Aorta (tissue), 5 donors: ENCODE measurements around the gene TMEM140. TPM values are rescaled to one million over a fixed set of nuclear protein-coding genes. Genes with fewer than 3 reads are reported as not detected.

Source experiments
- ATAC-seq: fragments of 200-7000 bp; cut with Tn5 transposase; one replicate; pipeline ENCODE4 v1.9.1; 2022; ENCODE audit warnings: moderate library complexity; ENCODE audit not compliant: low FRiP score
- DNase-seq, 2 donors: peaks; one replicate each; pipeline ENCODE4 v3.0.0-alpha.2; 2020
- H3K27ac ChIP-seq, 2 donors: one replicate each; pipeline ENCODE4 v1.5.1; 2013; ENCODE audit warnings: low read length in 2 of 2, mild to moderate bottlenecking in 2 of 2, moderate library complexity in 2 of 2, control low read depth in 1 of 2, inconsistent platforms in 1 of 2, low read depth in 1 of 2
- H3K27me3 ChIP-seq, 2 donors: one replicate each; pipeline ENCODE4 v1.6.1; 2013; ENCODE audit warnings: control low read depth in 1 of 2, low read length in 1 of 2, mild to moderate bottlenecking in 1 of 2, moderate library complexity in 1 of 2; ENCODE audit not compliant: insufficient read depth in 2 of 2, control insufficient read depth in 1 of 2
- H3K36me3 ChIP-seq, 2 donors: one replicate each; pipeline ENCODE4 v1.6.1; 2013; ENCODE audit warnings: control low read depth in 1 of 2, low read length in 1 of 2, mild to moderate bottlenecking in 1 of 2; ENCODE audit not compliant: insufficient read depth in 2 of 2, control insufficient read depth in 1 of 2
- H3K4me1 ChIP-seq, 2 donors: one replicate each; pipeline ENCODE4 v1.6.1; 2013; ENCODE audit warnings: low read length in 2 of 2, control low read depth in 1 of 2, mild to moderate bottlenecking in 1 of 2, moderate library complexity in 1 of 2; ENCODE audit not compliant: insufficient read depth in 2 of 2, control insufficient read depth in 1 of 2
- H3K4me3 ChIP-seq, 2 donors: one replicate each; pipeline ENCODE4 v1.5.1; 2013; ENCODE audit warnings: low read length in 2 of 2, control low read depth in 1 of 2, mild to moderate bottlenecking in 1 of 2
- H3K9me3 ChIP-seq: one replicate; pipeline ENCODE4 v1.6.1; 2013; ENCODE audit warnings: mild to moderate bottlenecking, low read length; ENCODE audit not compliant: control insufficient read depth
- WGBS, 2 donors: extraction: QIAGEN DNeasy Blood & Tissue Kit; methylation state at CpG; one replicate each; pipeline ENCODE4 v1.1.7; 2013; 5-methylcytosine and 5-hydroxymethylcytosine counted together
- intact Hi-C, 2 donors: fragments of 100-400 bp; cut with DNase I; formaldehyde crosslinking; loops; one replicate each; pipeline versions ENCODE4 v1.14.2 to v1.15.0; 2022
- microRNA-seq, 2 donors: library from miRNA; unstranded; fragments of <30 nt; microRNA quantifications; one replicate each; pipeline ENCODE4 v1.2.0, GENCODE V29; 2020
- polyA plus RNA-seq, 2 donors: library from polyadenylated mRNA; stranded (reverse); fragments of 200-250 nt; gene quantifications; one replicate each; pipeline ENCODE4 v1.2.3, GENCODE V29; 2013
- total RNA-seq, 2 donors: library from RNA; stranded (reverse); fragmentation: NEBNext Ultra II Directional; extraction: Animal tissue kit (Norgen Biotek cat#: 25700); gene quantifications; one replicate each; pipeline ENCODE4 v1.2.1, GENCODE V29; 2021
- donor health status: healthy with polysubstance abuse.
- donor health status: Bipolar disorder and iron deficiency.
- donor health status: DM: no; HTN: no; CAD: no.
- donor health status: DM: no; HTN: no; CAD: no.
- donor health status: DM: yes; HTN: yes; CAD: no.

Gene TMEM140
- total and polyA plus RNA-seq, 4 donors = 10.9 to 32.4 (median 16.5) TPM

DNA sequence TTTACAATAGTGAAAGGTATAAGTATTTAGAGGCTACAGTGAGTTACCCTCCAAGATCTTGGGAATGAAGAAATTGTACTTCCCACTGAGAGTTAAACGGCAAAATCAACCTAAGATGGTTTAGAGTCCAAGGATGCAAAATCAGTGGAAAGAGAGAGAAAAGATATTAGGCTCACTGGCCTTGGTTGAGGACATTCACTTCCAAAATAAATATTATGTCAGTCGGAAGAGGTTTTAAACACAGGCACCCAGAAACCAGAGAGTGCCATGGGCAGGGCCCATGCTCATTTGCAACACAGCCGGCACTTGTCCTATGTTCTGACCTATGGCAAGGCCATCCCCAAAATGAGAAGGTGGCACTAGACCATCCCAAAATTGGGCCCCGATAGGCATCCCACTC, 67.3 kb downstream of the TMEM140 start:
- Histone ChIP-seq H3K27ac (no peak overlapping the region), H3K9me3 (no peaks in the 10 kb centered on the region), H3K36me3 (no peaks in the 10 kb centered on the region), H3K4me3 (no peak overlapping the region), H3K4me1 (no peaks in the 10 kb centered on the region), H3K27me3 (no peaks in the 10 kb centered on the region)
- intact Hi-C loops = loop anchor here in 1 of 2 donors (2.0 kb wide), 1 partner anchor 40 kb away; no protein-coding TSS in a partner anchor
- DNase-seq (no peak), ATAC-seq (no peak)
- 18 to 27% methylated on average over 4 of the region's 4 CpGs for WGBS, 2 donors

DNA sequence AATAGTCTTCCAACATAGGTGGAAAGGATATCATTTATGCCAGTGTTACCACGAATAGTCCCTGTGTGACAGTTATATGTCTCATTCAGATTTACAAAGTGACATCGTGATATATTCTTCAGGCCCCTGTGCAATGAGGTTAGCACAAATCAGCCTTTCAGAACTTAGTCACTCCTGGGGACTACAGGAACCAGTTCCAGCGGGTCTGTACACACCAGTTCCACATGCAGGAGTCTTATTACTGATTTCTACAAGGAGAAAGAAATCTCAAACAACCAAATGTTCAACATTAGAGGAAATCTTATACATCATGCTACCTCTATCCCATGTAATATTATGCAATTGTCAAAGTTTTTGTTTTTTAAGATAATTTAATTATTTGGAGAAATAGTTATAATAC, 67.8 kb downstream of the TMEM140 start:
- 73 to 77% methylated on average over 3 of the region's 3 CpGs for whole genome bisulfite sequencing, 2 donors
- H3K36me3 ChIP-seq = no peaks in the 10 kb centered on the region
- intact Hi-C loops = loop anchor here in 1 of 2 donors (2.0 kb wide), 1 partner anchor 39 kb away; no protein-coding TSS in a partner anchor
- DNase-seq (no peak), ATAC-seq (no peak)
- no peak overlapping the region for H3K4me3 ChIP-seq
- no peaks in the 10 kb centered on the region for H3K4me1 ChIP-seq
- H3K9me3 ChIP-seq = no peaks in the 10 kb centered on the region
- H3K27ac ChIP-seq = no peak overlapping the region
- no peaks in the 10 kb centered on the region for H3K27me3 ChIP-seq

Small RNA genes within 50 kb of the gene (microRNA-seq; reads per million reads assigned to microRNA genes)
- 0.99 to 1.2 reads per million in 2 donors for gene MIR6509

Other genes with a start within 250 kb of the TMEM140 start
- gene AGBL3, start 161.6 kb upstream of the TMEM140 start, total RNA-seq = 1 to 10 TPM; 2.5 to 8.8 TPM
- gene AGBL3, start 161.6 kb upstream of the TMEM140 start, polyA plus RNA-seq = 1 to 10 TPM; 2.6 to 3.7 TPM
- 10 to 100 TPM; 22.7 to 31.7 TPM for gene CYREN, start 22.6 kb downstream of the TMEM140 start, total RNA-seq
- gene CYREN, start 22.6 kb downstream of the TMEM140 start, polyA plus RNA-seq = 10 to 100 TPM; 17.8 to 26.0 TPM
- gene WDR91, start 63.5 kb downstream of the TMEM140 start, total RNA-seq = 10 to 100 TPM; 16.6 to 41.4 TPM
- gene WDR91, start 63.5 kb downstream of the TMEM140 start, polyA plus RNA-seq = 10 to 100 TPM; 12.6 to 37.8 TPM
- not detected for gene STRA8, start 85.8 kb downstream of the TMEM140 start, total RNA-seq
- not detected for gene STRA8, start 85.8 kb downstream of the TMEM140 start, polyA plus RNA-seq